Measurements from ENCODE around the gene FGA. TPM values are rescaled to one million over a fixed set of nuclear protein-coding genes. Genes with fewer than 3 reads are reported as not detected.

FGA gene
- total and polyA plus RNA-seq, 12 donors = 0.01 to 0.37 TPM; not detected in 10

DNA sequence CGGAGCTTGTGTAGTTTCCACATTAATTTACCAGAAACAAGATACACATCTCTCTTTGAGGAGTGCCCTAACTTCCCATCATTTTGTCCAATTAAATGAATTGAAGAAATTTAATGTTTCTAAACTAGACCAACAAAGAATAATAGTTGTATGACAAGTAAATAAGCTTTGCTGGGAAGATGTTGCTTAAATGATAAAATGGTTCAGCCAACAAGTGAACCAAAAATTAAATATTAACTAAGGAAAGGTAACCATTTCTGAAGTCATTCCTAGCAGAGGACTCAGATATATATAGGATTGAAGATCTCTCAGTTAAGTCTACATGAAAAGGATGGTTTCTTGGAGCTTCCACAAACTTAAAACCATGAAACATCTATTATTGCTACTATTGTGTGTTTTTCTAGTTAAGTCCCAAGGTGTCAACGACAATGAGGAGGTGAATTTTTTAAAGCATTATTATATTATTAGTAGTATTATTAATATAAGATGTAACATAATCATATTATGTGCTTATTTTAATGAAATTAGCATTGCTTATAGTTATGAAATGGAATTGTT is 27.8 kb downstream of the FGA start, which contains the start of gene FGB:
TSS of gene FGB (plus strand) at position 315 of the 558 bp plus-strand sequence. CDS start at position 323, 8 bp downstream.
- WGBS, 2 donors = 63 to 65% methylated on average over 2 of the region's 2 CpGs

DNA sequence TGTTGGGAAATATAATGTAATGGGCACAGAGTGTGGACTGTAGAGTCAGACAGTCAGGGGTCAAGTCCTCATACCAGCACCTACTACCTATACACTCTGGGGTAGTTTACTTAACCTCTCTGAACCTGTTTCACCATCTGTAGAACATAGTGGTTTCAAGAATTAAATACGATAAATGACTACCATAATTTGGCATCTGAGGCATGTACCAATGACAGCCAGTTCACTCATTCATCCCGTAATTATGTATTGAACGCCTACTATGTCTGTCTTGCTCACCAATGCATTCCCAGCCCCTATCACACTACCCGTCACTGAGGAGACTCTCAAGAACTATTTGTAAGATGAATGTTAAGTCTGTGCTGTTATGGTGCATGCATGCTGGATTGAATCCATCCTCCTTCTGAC is 29.7 kb downstream of the FGA start:
- Histone ChIP-seq H3K27ac (no peak overlapping the region), H3K9me3 (no peaks in the 10 kb centered on the region), H3K36me3 (no peaks in the 10 kb centered on the region), H3K27me3 (peaks cover 0 to 3% (median 0%) of the 10 kb centered on the region in 7 donors), H3K4me1 (no peaks in the 10 kb centered on the region), H3K4me3 (no peak overlapping the region)
- ATAC-seq = no peak
- WGBS, 2 donors = 72 to 75% methylated on average over 4 of the region's 4 CpGs
- DNase-seq = no peak
- intact Hi-C loops (cut with DNase I) = no loop called here
- TF ChIP-seq, protein P1, sequence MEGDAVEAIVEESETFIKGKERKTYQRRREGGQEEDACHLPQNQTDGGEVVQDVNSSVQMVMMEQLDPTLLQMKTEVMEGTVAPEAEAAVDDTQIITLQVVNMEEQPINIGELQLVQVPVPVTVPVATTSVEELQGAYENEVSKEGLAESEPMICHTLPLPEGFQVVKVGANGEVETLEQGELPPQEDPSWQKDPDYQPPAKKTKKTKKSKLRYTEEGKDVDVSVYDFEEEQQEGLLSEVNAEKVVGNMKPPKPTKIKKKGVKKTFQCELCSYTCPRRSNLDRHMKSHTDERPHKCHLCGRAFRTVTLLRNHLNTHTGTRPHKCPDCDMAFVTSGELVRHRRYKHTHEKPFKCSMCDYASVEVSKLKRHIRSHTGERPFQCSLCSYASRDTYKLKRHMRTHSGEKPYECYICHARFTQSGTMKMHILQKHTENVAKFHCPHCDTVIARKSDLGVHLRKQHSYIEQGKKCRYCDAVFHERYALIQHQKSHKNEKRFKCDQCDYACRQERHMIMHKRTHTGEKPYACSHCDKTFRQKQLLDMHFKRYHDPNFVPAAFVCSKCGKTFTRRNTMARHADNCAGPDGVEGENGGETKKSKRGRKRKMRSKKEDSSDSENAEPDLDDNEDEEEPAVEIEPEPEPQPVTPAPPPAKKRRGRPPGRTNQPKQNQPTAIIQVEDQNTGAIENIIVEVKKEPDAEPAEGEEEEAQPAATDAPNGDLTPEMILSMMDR (IDR thresholded peaks at IDR 0.05) = no peak

More for the DNA sequence above, 27.8 kb downstream of the FGA start, which contains the start of gene FGB:
- Histone ChIP-seq H3K9me3 (no peaks in the 10 kb centered on the region), H3K4me3 (no peak within 1 kb of the TSS), H3K27me3 (peaks cover 0 to 3% (median 0%) of the 10 kb centered on the region in 7 donors), H3K27ac (no peak within 1 kb of the TSS), H3K4me1 (no peaks in the 10 kb centered on the region), H3K36me3 (no peaks in the 10 kb centered on the region)
- DNase-seq = no peak
- intact Hi-C loops (cut with DNase I) = no loop called here
- TF ChIP-seq, protein P1 (IDR thresholded peaks at IDR 0.05) = no peak
- no peak for ATAC-seq

DNA sequence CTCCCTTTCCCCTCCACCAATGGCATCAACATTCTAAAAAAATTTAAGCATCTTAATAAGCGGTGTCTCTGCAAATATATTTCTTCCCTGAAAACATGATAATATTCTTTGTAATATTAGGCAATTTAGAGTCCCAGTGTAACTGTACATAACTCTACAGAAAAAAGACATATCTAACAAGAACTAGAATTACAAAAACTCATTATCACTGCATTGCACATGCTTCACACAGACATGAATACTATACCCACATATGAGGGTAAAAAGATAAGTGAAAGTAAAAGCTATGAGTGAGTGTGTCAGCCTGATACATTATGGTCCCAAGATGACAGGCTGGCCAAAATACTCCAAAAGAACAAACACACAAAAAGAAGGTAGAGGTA is 30.1 kb downstream of the FGA start:
- WGBS, 2 donors = 94 to 97% methylated on average over 1 of the region's 1 CpG
- ATAC-seq (no peak), DNase-seq (no peak)
- H3K27ac ChIP-seq = no peak overlapping the region
- H3K4me1 ChIP-seq = no peaks in the 10 kb centered on the region
- TF ChIP-seq, protein P1 (IDR thresholded peaks at IDR 0.05) = no peak
- H3K9me3 ChIP-seq = no peaks in the 10 kb centered on the region
- no peaks in the 10 kb centered on the region for H3K36me3 ChIP-seq
- intact Hi-C loops (cut with DNase I) = no loop called here
- no peak overlapping the region for H3K4me3 ChIP-seq
- H3K27me3 ChIP-seq = peaks cover 0 to 3% (median 0%) of the 10 kb centered on the region in 7 donors

DNA sequence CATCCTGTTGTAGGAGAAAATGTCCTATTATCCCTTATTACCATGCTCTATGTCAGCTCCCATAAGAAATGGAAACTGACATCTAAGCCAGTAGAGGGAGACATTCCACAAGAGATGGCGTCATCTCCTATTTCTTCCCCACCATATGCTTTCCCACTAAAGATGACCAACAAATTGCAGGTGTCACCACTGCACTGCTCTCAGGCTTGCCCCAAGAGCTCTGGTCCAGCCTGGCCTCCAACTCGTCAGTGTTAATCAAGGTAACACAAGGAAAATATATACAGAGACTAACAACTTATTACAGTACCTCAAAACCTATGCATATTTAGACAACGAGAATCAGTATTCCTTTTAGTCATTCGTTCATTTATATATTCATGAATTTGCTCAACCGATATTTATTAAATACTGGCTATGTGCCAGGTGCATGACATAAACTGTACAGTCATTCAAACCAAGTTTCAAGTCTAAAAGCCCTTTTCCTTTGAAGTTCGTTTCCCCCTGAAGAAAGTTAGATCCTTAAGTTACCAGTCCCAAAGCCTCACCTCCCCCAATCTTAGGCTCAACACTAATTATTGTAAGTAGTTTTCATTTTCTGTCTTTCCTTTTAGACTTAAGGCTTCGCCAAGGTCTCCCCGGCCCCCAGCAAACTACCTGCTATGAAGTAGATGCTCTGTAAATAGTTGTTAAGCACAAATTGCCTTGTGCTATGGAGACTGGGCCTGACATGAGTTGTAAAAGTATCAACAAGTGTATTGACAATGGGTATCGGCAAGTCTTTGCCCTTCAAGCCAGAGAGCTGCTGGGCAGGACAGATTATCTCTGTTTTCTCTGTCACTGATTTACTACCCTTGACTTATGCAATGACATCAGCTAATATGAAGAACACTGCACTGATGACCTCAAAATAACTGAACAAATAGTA is 30.8 kb downstream of the FGA start:
- Histone ChIP-seq H3K27ac (no peak overlapping the region), H3K9me3 (no peaks in the 10 kb centered on the region), H3K4me1 (no peaks in the 10 kb centered on the region), H3K4me3 (no peak overlapping the region), H3K36me3 (no peaks in the 10 kb centered on the region), H3K27me3 (peaks cover 0 to 3% (median 0%) of the 10 kb centered on the region in 7 donors)
- TF ChIP-seq, protein P1 (IDR thresholded peaks at IDR 0.05) = peak in 6 of 9 donors; percentile 9 to 49 (median 28)
- DNase-seq (no peak), ATAC-seq (no peak)
- WGBS, 2 donors = 72 to 73% methylated on average over 9 of the region's 9 CpGs
- intact Hi-C loops (cut with DNase I) = loop anchor here in 8 of 10 donors (5.0 to 10.0 kb wide), 7 partner anchors 55 to 815 kb away; partner anchors contain the start of genes MAP9 (in 3 of the 8), RBM46 (in 2 of the 8) and FGG (in 1 of the 8)

All from heart right ventricle (tissue), 16 donors.